ENCODE results near the gene DYNC1H1.

GRCh38 chr14:102095231-102095870, 131.0 kb downstream of the DYNC1H1 start:
- TF ChIP-seq CTCF (IDR thresholded peaks at IDR 0.05) (no peak), POLR2A (IDR thresholded peaks at IDR 0.05) (no peak)
